Sigmoid colon (tissue), 7 donors: Measurements from ENCODE around the gene TRERF1. TPM values are rescaled to one million over a fixed set of nuclear protein-coding genes. Genes with fewer than 3 reads are reported as not detected.
A peak's percentile ranks its signal among the peaks of the same experiment; 100 is the strongest.

ENCODE experiments used
- DNase-seq: peaks from one replicate; pipeline ENCODE4 v3.0.0-alpha.2; 2019
- H3K27ac ChIP-seq, 4 donors: fragments of 200-600 bp; sonication (generic); one replicate each; pipeline ENCODE4 v1.5.1; 2016 to 2019; ENCODE audit warnings: mild to moderate bottlenecking in 1 of 4
- H3K27me3 ChIP-seq, 3 donors: fragments of 200-600 bp; sonication (generic); one replicate each; pipeline ENCODE4 v1.5.1; 2019; ENCODE audit warnings: mild to moderate bottlenecking in 1 of 3
- H3K36me3 ChIP-seq, 4 donors: fragments of 200-600 bp; sonication (generic); one replicate each; pipeline ENCODE4 v1.5.1; 2016 to 2019
- H3K4me1 ChIP-seq, 4 donors: fragments of 200-600 bp; sonication (generic); one replicate each; pipeline ENCODE4 v1.5.1; 2017 to 2019
- H3K4me3 ChIP-seq, 4 donors: fragments of 200-600 bp; sonication (generic); one replicate each; pipeline ENCODE4 v1.5.1; 2017 to 2019; ENCODE audit warnings: mild to moderate bottlenecking in 2 of 4, moderate library complexity in 1 of 4
- H3K9me3 ChIP-seq, 4 donors: fragments of 200-600 bp in 3 of 4; sonication (generic) in 3 of 4; one replicate each; pipeline versions ENCODE4 v1.5.1 to v1.6.1; 2013 to 2019
- CTCF ChIP-seq, 4 experiments: fragments of 450-650 bp in 3 of 4; fragments of 200-600 bp in 1 of 4; IDR thresholded peaks; one replicate each; pipeline ENCODE4 v1.5.1; 2016 to 2019; ENCODE audit warnings: antibody characterized with exemption in 4 of 4, mild to moderate bottlenecking in 3 of 4, moderate library complexity in 2 of 4
- EP300 ChIP-seq, 4 donors: sonication (generic); formaldehyde crosslinking; IDR thresholded peaks; one replicate each; pipeline ENCODE4 v1.6.1; 2017; ENCODE audit warnings: antibody characterized with exemption in 4 of 4
- POLR2A ChIP-seq, 2 donors: fragments of 450-650 bp; IDR thresholded peaks; one replicate each; pipeline ENCODE4 v1.6.1; 2016; ENCODE audit warnings: antibody characterized with exemption in 2 of 2, mild to moderate bottlenecking in 2 of 2, moderate library complexity in 2 of 2
- POLR2AphosphoS5 ChIP-seq, 4 donors: sonication (generic); formaldehyde crosslinking; IDR thresholded peaks; one replicate each; pipeline ENCODE4 v1.6.1; 2017; ENCODE audit warnings: antibody characterized with exemption in 4 of 4
- WGBS, 2 donors: extraction: QIAGEN DNeasy Blood & Tissue Kit; methylation state at CpG; one replicate each; pipeline ENCODE4 v1.1.7; 2013; 5-methylcytosine and 5-hydroxymethylcytosine counted together
- intact Hi-C: fragments of 100-400 bp; cut with DNase I; formaldehyde crosslinking; loops from one replicate; pipeline ENCODE4 v1.15.1; 2023
- polyA plus RNA-seq, 3 donors: library from polyadenylated mRNA; stranded (reverse); fragments of 200-250 nt; gene quantifications; one replicate each; pipeline ENCODE4 v1.2.3, GENCODE V29; 2013
- total RNA-seq, 4 donors: library from RNA; depleted of rRNA; stranded (reverse); fragments of >200 nt; gene quantifications; one replicate each; pipeline ENCODE4 v1.1.0, GENCODE V29; 2016
- donor health status: healthy with polysubstance abuse.
- donor health status: Bipolar disorder and iron deficiency.
- donor health status: healthy.

TRERF1 gene
- total and polyA plus RNA-seq, 7 donors, result 0.46 to 10.5 (median 4.6) TPM

GRCh38 chr6:42188406-42188805 lies 263.3 kb downstream of the TRERF1 start:
- Histone ChIP-seq H3K36me3 (no peaks in the 10 kb centered on the region), H3K27me3 (no peaks in the 10 kb centered on the region), H3K4me3 (no peak overlapping the region), H3K9me3 (no peaks in the 10 kb centered on the region), H3K4me1 (no peaks in the 10 kb centered on the region), H3K27ac (no peak overlapping the region)
- WGBS, 2 donors, result 76 to 94% methylated on average over 6 of the region's 6 CpGs
- TF ChIP-seq POLR2A (IDR thresholded peaks at IDR 0.05) (no peak), POLR2AphosphoS5 (IDR thresholded peaks at IDR 0.05) (no peak), CTCF (IDR thresholded peaks at IDR 0.05) (no peak), EP300 (IDR thresholded peaks at IDR 0.05) (no peak)
- no peak for DNase-seq
- intact Hi-C loops, result no loop called here

- TF ChIP-seq CTCF (IDR thresholded peaks at IDR 0.05), result no peak
- peak in 1 of 4 donors; percentile 15 for TF ChIP-seq POLR2AphosphoS5 (IDR thresholded peaks at IDR 0.05)
- intact Hi-C loops, result no loop called here
- Histone ChIP-seq H3K4me3 (no peak overlapping the region), H3K36me3 (no peaks in the 10 kb centered on the region), H3K27ac (no peak overlapping the region), H3K27me3 (no peaks in the 10 kb centered on the region), H3K9me3 (no peaks in the 10 kb centered on the region), H3K4me1 (no peaks in the 10 kb centered on the region)
- 79 to 81% methylated on average over 10 of the region's 10 CpGs for WGBS, 2 donors
- no peak for DNase-seq
Observed at GRCh38 chr6:42185597-42185996, 266.1 kb downstream of the TRERF1 start.

- 85 to 90% methylated on average over 4 of the region's 4 CpGs for WGBS, 2 donors
Observed at GRCh38 chr6:42184475-42184874, 267.3 kb downstream of the TRERF1 start.

GRCh38 chr6:42182101-42182500 lies 269.6 kb downstream of the TRERF1 start:
- Histone ChIP-seq H3K27me3 (peaks cover 0 to 8% (median 0%) of the 10 kb centered on the region in 3 donors), H3K4me1 (no peaks in the 10 kb centered on the region), H3K9me3 (no peaks in the 10 kb centered on the region), H3K36me3 (no peaks in the 10 kb centered on the region), H3K27ac (no peak overlapping the region), H3K4me3 (no peak overlapping the region)
- 25 to 79% methylated on average over 5 of the region's 5 CpGs for WGBS, 2 donors
- no peak for DNase-seq
- intact Hi-C loops, result no loop called here
- TF ChIP-seq EP300 (IDR thresholded peaks at IDR 0.05) (no peak), POLR2A (IDR thresholded peaks at IDR 0.05) (no peak)

More at GRCh38 chr6:42184475-42184874, 267.3 kb downstream of the TRERF1 start:
- intact Hi-C loops, result no loop called here
- H3K27ac ChIP-seq, result no peak overlapping the region
- H3K36me3 ChIP-seq, result no peaks in the 10 kb centered on the region
- no peak for DNase-seq
- H3K9me3 ChIP-seq, result no peaks in the 10 kb centered on the region
- H3K4me3 ChIP-seq, result no peak overlapping the region
- TF ChIP-seq POLR2A (IDR thresholded peaks at IDR 0.05) (no peak), CTCF (IDR thresholded peaks at IDR 0.05) (no peak), EP300 (IDR thresholded peaks at IDR 0.05) (no peak), POLR2AphosphoS5 (IDR thresholded peaks at IDR 0.05) (no peak)
- H3K4me1 ChIP-seq, result no peaks in the 10 kb centered on the region
- no peaks in the 10 kb centered on the region for H3K27me3 ChIP-seq

- Histone ChIP-seq H3K9me3 (no peaks in the 10 kb centered on the region), H3K4me3 (no peak overlapping the region), H3K36me3 (no peaks in the 10 kb centered on the region), H3K27ac (no peak overlapping the region), H3K4me1 (no peaks in the 10 kb centered on the region), H3K27me3 (peaks cover 0 to 8% (median 0%) of the 10 kb centered on the region in 3 donors)
- no peak for TF ChIP-seq POLR2AphosphoS5 (IDR thresholded peaks at IDR 0.05)
- no peak for TF ChIP-seq CTCF (IDR thresholded peaks at IDR 0.05)
- TF ChIP-seq POLR2A (IDR thresholded peaks at IDR 0.05), result no peak
- no peak for TF ChIP-seq EP300 (IDR thresholded peaks at IDR 0.05)
- no peak for DNase-seq
- intact Hi-C loops, result no loop called here
- 52 to 64% methylated on average over 3 of the region's 3 CpGs for WGBS, 2 donors
Observed at GRCh38 chr6:42179945-42180313, 271.8 kb downstream of the TRERF1 start.
